Activated CD4-positive, CD25-positive, alpha-beta regulatory T cell treated with anti-CD3 and anti-CD28 coated beads, Interleukin-2, amount 50 U/mL, for 24 hours (primary cell): ENCODE data around the gene DHRS4L2.
"Not testable (repeated sequence)": the region's sequence is repeated elsewhere in the genome, so short reads cannot be mapped to it uniquely, and the experiment has no call there.

ENCODE experiments used
- ATAC-seq, 2 donors: fragments of 150-1000 bp; cut with Tn5 transposase; one replicate each; pipeline ENCODE4 v1.10.0; 2021; ENCODE audit warnings: mild to moderate bottlenecking in 1 of 2, moderate library complexity in 1 of 2

Gene DHRS4L2

DNA sequence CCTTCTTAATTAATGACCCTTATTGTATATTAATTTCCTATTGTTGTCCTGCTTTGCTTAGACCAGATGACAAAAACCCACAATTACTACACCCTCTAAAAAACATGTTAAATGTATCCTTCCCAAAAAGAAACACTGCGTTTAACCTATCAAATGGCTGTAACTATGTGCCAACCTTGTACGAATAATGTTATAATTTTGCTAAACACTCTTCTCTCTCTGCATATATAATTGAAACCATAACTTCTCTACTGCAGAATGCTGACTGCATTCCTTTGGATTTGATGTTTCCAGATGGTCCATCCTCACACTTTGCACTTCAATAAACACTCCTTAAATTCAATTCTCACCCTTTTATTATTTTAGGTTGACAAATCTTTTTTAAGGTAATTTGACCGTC is 31.8 kb downstream of the DHRS4L2 start:
- not testable (repeated sequence) for ATAC-seq

DNA sequence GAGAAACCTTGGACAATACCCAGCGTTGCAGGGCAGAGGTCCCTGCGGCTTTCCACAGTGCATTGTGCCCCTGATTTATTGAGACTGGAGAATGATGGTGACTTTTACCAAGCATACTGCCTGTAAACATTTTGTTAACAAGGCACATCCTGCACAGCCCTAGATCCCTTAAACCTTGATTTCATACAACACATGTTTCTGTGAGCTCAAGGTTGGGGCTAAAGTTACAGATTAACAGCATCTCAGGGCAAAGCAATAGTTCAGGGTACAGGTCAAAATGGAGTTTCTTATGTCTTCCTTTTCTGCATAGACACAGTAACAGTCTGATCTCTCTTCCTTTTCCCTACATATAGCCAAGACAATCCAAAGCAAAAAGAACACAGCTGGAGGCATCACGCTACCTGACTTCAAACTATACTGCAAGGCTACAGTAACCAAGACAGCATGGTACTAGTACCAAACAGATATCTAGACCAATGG is 36.2 kb downstream of the DHRS4L2 start:
- ATAC-seq, result not testable (repeated sequence)

DNA sequence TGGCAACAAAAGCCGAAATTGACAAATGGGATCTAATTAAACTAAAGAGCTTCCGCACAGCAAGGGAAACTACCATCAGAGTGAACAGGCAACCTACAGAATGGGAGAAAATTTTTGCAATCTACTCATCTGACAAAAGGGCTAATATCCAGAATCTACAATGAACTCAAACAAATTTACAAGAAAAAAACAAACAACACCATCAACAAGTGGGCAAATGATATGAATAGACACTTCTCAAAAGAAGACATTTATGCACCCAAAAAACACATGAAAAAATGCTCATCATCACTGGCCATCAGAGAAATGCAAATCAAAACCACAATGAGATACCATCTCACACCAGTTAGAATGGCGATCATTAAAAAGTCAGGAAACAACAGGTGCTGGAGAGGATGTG is 41.0 kb downstream of the DHRS4L2 start:
- ATAC-seq, result not testable (repeated sequence)

DNA sequence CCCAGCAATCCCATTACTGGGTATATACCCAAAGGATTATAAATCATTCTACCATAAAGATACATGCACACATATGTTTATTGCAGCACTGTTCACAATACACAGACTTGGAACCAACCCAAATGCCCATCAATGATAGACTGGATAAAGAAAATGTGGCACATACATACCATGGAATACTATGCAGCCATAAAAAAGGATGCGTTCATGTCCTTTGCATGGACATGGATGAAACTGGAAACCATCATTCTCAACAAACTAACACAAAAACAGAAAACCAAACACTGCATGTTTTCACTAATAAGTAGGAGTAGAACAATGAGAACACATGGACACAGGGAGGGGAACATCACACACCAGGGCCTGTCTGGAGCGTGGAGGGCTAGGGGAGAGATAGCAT is 42.6 kb downstream of the DHRS4L2 start:
- ATAC-seq, result not testable (repeated sequence)

DNA sequence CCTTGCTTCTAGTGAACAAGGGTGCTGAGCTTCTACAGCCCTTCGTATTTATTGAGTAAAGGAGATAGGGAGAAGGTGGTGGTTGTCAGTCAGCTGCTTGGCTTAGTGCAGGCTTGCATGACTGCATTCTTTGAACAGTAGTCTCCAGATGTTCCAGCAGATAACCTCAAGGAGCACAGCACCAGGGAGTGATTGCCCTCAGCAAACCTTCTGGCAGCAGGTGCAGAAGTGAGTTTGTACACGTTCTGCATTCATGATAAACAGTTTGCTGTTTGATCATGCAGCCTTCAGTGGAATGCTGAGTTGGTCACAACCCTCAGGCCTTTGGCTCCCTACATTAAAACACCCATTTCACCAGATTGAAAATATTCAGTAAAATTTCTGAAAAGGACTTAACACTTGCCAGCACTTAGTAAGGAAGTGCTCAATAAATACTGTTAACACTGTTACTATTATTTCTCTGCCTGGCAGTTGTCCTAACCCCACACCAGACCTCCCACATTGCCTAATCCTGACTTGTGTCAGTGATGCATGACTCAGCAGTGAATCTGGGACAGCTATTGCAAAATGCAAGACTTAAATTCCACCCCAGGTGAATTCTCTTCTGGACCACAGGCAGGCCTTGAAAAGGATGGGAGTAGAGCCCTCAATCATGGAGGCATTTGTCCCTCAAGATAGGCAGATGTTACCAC is 44.1 kb downstream of the DHRS4L2 start:
- no peak for ATAC-seq

DNA sequence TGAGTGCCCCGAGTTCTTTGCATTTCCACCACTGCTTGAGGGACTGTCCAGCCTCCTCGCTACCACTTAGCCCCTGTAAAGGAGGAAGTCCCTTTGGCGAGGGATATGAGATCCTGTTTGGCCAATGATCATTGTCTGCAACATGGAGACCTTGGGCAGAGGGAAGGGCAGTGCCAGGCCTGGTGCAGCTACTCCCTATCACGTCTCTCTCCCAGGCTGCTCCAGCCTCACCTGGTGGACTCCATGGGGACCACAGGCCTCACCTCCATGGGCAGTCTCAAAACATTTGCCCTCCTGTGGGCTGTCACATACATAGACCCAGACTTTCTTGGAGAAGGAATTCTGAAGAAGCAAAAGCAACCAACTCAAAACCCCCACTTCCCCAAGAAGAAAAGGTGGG is 47.0 kb downstream of the DHRS4L2 start:
- peak in 1 of 2 donors; percentile 6 for ATAC-seq

DNA sequence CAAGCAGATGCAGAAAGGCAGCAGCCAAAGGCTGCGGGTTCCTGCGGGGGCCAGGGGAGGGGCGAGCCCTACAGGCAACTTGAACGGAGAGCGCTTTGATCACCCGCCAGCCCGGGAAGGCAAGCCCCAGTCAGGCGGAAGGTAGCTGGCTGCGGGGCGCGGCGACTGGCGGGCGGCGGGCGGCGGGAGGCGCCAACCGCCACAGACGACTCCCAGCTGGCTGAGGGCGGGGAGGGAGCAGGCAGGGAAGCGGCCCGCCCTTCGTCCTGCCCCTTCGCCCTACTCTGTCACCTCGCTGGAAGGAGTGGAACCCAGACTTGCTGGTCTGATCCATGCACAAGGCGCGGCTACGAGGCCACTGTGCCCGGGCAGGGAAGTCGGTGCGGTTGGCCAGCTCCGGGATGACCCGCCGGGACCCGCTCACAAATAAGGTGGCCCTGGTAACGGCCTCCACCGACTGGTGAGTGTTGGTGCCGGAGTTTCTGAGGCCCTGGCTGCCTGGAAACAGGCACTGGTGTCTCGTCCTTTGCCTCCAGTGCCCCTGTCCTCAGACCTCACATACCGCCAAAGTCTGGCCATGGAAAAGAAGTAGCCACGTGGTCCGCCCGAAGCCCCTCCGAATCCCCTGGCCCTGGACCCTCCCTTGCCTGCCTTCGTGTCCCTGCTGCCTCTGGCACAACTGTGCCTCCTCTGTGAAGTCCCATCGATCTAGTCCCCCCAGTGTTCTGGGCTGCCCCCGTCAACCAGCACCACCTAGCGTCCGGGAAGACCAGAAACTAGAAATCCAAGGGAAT is 47.6 kb downstream of the DHRS4L2 start:
- ATAC-seq, result peak; percentile 79 to 81

DNA sequence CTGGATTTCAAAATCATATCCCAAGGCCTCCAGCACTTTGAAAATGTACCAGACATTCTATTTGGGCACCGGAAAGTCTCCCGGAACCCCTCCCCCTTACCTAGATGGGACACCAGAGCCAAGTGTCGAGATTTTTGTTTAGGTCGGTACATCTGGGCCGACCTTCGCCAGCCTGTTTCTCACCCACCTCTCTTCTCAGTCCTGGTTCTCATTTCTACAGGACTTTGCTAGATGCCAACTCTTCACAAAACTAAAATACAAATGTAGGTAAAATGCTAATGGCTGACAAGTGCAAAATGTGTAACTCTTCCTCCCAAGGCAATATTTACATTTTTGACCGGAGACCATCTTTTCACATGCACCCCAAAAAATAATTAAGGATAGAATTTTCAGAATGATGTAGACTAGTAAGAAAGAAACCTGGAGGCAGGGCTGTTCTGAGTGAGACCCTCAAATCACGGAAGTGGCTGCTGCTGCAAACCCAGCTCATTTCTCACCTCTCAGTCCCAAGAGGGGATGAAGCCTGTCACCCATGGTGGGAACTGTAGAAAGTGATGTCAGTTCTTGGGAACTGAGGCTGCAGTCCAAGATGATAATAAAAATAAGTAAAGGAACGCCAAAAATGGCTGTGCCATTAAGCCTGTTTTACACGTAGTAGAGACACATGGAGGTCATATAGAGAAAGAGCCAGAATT is 48.4 kb downstream of the DHRS4L2 start:
- ATAC-seq, result peak in 1 of 2 donors; percentile 10

DNA sequence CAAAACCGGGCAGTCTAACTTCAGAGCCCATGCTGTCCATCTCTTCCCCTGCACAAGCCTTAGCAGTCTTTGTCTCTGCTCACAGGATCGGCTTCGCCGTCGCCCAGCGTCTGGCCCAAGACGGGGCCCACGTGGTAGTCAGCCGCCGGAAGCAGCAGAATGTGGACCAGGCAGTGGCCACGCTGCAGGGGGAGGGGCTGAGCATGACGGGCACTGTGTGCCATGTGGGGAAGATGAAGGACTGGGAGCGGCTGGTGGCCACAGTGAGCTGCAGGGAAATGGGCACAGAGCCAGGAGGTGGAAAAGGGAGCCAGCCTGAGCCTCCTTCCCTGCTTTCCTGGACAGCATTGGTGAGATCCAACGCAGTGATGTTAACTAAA is 48.9 kb downstream of the DHRS4L2 start:
- ATAC-seq, result no peak

DNA sequence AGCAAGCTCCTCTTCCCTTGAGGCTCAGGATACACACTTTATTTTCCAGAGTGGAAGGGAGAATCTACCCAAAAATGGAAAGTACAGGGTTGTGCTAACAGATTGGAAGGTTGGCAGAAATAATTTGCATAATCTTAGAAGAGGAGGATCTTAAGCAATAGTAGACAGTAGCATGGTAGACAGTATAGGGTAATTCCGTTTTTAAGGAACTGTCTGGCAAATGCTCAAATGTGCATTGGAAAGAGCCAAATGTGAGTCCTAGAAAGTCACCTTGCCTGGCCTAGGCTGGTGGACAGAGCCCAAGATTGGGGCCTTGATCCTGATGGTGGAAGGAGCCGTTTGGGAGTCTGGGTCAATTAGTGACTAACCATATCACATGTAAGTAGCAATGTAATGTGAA is 50.0 kb downstream of the DHRS4L2 start:
- no peak for ATAC-seq

DNA sequence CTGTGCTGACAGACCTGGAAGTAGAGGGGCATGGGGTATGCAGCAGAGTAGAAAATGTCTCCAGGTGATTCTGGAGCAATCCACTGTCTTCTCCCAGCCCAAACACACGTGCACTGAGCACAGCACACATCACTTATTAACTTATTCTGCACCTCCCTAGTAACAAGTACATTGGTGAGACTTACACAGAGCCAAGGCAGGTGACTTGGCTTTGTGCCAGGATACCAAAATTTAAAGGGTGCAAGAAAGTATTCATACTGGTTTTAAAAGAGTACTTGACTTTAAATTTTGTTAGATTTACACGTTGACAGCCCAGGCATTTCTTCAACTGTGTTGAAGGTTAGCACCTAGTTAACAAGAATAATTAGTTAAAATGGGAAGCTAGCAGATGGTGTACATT is 52.0 kb downstream of the DHRS4L2 start:
- no peak for ATAC-seq

DNA sequence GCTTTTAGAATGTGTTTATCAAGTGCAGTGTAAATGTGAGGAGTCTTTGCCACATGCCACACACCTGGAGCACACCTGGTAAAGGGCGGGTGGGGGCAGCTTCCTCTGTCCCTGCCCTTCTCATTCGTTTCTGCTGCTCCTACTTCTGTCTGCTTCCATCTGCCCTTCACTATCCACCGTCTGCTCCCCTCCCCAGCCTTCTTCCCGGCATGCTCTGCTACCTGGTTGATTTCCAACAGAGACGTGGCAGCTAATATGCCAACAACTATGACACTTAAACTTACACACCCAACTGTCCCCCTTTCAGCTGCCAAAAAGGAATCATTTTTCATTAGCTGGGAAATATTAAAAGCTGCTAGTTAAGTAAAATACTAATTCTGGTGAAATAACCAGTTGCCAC is 54.0 kb downstream of the DHRS4L2 start:
- ATAC-seq, result no peak

DNA sequence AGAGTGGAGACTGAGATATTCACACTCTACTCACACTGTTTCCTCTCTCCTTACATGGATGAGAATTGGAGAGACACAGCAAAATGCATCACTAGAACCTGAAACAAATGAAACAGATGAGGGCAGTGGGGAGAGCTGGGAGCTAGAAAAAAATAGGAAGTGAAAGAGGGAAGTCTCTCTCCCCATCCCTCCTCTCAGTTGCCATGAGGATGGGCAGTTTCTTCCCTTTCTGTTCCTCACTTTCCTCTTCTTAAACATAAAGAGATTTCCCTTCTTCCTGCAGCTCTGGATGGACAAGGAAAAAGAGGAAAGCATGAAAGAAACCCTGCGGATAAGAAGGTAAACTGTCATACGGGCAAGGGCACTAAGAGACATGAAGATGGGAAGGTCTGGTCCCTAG is 60.3 kb downstream of the DHRS4L2 start:
- ATAC-seq, result not testable (repeated sequence)

DNA sequence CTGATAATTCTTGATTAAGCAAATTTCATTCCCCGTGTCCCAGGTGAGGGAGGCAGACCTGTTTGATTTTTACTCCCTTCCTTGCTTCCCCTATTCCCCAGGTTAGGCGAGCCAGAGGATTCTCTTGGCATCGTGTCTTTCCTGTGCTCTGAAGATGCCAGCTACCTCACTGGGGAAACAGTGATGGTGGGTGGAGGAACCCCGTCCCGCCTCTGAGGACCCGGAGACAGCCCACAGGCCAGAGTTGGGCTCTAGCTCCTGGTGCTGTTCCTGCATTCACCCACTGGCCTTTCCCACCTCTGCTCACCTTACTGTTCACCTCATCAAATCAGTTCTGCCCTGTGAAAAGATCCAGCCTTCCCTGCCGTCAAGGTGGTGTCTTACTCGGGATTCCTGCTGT is 62.0 kb downstream of the DHRS4L2 start:
- not testable (repeated sequence) for ATAC-seq

DNA sequence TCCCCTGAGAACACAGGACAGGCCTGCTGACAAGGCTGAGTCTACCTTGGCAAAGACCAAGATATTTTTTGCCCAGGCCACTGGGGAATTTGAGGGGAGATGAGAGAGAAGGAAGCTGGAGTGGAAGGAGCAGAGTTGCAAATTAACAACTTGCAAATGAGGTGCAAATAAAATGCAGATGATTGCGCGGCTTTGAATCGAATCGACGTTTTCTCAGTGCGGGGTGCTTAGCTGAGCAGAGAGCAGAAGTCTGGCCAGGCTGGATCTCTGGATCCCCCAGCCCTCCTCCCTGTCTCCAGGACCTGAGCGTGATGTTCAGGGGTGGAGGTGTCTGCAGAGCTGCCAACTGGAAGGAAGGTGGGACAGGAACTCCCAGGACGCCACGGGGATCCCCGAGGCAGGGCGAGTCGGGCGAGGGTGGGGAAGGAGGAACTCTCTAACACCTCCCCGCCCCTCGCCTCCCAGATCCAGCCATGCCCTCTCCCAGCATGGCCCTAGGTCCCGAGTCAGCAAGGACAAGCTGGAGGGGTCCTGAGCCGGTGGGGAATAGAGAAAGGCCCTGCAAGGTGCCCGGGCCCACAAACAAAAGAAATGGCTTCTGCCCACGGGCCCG is 62.6 kb downstream of the DHRS4L2 start:
- no peak for ATAC-seq

DNA sequence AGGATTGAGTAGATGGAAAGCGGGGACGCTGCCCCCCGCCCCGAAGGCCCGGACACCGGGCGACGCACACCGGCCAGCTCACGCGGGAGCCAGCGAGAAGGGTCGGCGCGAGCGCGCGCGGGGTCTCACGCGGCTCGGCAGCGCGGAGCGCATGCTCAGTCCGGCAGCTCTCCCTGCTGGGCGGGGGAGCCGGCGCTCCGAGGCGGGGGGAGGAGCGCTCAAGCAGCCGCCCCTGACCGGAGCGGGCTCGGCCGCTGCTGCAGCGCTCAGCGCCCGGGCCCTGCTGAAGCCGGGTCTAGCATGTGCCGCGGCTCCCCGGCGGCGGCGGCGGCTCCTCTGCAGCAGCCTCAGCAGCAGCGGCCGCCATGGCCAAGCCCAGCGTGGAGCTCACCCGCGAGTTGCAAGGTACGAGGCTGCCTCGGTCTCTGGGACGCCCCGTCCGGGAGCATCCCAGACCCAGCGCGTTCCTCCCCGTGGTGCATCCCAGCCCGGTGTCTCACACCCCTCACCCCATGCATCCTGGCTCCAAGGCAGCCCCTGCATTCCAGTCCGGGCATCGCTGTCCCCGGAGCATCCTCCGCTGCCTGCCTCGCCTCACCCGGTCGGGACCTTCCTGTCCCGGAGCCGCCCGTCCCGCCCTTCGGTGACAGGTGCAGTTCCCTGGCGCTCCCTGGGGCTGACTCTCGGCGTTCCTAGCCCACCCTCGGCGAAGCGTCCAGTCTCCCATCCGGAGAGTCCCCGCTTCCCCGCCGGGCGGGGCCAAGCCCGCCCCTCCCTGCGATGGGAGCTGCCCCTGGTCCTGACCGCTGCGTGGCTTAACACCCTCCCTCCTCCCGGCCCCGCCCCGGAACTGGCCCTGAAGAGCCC is 63.3 kb downstream of the DHRS4L2 start, which contains the start of gene CARMIL3:
TSS of gene CARMIL3 (plus strand) at position 221 of the 867 bp plus-strand sequence. CDS start at position 366, 145 bp downstream.
- ATAC-seq, result peak; percentile 56 to 63

DNA sequence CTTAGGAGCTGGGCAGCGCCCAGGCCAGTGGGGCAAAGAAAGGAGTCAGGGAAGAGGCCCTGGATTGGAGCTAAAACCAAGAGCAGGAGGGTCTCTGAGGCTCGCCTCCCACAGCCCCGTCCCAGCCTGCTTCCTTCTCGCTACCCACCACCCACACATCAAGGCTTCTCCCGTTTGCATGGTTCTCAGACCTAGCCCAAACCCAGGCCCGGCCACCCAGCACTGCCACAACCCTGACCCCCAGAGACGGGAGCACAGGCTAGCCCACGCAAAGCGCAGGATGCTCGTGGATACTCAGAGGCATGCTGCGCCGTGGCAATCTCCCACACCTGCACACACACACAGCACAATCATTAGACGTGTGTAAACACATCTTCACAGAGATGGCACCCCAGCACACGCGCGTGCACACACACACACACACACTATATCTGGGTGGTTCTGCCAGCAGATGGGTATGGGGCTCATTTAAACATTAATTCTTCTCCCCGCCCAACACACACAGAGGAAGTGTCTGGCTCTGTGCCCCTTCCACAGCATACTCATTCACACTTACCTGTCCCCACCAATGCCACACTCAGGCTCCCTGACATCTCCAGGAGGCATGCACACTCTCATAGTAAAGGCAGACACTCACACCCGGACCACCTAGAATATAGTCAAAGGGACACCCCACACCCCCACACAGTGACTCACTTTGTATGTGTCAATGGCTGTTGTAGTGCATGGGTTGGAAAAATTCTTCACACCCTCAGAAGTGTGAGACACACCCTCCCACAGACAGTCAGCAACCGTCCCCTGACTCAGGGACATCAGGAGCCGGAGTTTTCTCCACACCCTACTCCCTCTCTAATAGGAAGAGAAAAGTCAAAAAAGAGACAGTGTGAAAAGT is 64.2 kb downstream of the DHRS4L2 start:
- peak; percentile 84 to 85 for ATAC-seq

DNA sequence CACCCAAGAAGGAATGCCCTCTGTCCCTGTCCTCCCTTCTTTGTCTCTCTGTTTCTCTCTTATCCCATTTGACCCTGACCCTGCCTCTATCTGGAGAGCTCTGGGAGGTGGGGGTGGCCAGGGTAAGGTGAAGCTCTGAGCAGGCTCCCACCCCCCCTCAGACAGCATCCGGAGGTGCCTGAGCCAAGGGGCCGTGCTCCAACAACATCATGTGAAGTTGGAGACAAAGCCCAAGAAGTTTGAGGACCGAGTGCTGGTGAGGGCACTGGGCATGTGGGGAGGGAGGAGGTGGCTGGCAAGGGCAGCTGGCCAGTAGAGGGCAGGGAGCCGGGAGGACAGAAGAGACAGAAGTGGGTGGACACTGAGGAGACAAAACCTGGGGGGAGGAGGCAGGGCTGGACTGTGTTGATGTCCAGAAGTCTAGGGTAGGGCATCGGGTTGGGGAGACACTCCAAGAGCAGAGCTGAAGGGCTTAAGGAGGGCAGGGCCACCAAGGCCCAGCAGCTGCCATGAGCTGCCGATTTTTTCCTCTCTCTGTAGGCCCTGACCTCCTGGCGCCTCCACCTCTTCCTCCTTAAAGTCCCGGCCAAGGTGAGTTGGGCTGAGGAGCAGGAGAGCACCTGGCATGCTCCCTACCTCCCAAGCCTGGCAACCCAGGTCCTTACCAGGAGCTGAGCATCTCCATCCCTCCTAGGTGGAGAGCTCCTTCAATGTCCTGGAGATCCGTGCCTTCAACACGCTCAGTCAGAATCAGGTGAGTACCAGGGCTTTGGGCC is 65.0 kb downstream of the DHRS4L2 start:
- no peak for ATAC-seq

DNA sequence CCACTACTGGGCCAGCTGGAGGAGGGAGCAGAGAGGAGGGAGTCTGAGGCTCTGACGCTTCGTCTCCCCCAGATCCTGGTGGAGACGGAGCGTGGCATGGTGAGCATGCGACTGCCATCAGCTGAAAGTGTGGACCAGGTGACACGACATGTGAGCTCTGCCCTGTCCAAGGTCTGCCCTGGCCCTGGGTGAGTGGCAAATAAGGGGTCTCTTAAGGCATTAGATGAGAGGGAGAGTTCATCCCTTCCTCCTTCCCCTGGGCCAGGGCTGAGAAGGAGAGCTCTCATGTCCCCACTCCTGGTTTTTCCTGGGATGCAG is 65.6 kb downstream of the DHRS4L2 start:
- no peak for ATAC-seq

DNA sequence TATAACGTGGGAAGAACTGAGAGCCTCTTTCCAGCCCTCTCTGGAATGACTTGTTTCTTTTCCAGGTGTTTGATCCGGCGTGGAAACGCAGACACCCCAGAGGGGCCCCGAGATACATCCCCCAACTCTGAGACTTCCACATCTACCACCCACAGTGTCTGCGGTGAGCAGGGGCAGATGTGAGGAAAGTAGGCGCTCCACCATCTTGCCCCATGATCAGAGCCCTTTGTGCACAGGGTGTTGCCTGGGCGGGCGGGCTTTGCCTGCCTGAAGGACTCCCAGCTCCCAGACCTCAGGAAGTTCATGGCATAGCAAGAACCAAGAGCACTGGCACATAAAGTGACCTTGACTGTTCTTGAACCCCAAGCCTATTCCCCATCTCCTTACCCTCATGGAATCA is 65.9 kb downstream of the DHRS4L2 start:
- no peak for ATAC-seq
